Astrocyte (in vitro differentiated cells and primary cell): ENCODE results near the gene EIF5A2. TPM values are rescaled to one million over a fixed set of nuclear protein-coding genes. Genes with fewer than 3 reads are reported as not detected.

Experiments used
- DNase-seq: peaks from one replicate; pipeline ENCODE4 v3.0.0-alpha.2; 2010; ENCODE audit warnings: low read depth
- FAIRE-seq: peaks from 2 replicates; lab custom pipeline; 2011; peaks lifted over from hg19 to GRCh38; lab: Jason Lieb, UNC
- H2AFZ ChIP-seq: 2 replicates; pipeline ENCODE4 v1.6.0; 2012; ENCODE audit warnings: low read depth, low read length, inconsistent platforms
- H3K27ac ChIP-seq: 2 replicates; pipeline ENCODE4 v1.5.1; 2011; ENCODE audit warnings: low read depth, low read length, inconsistent platforms
- H3K27me3 ChIP-seq: 2 replicates; pipeline ENCODE4 v1.6.0; 2011; ENCODE audit warnings: low read length, inconsistent platforms; ENCODE audit not compliant: insufficient read depth
- H3K36me3 ChIP-seq: 2 replicates; pipeline ENCODE4 v1.5.1; 2011; ENCODE audit warnings: low read length, inconsistent platforms; ENCODE audit not compliant: insufficient read depth
- H3K4me1 ChIP-seq: 2 replicates; pipeline ENCODE4 v1.5.1; 2011; ENCODE audit warnings: low read length, inconsistent platforms; ENCODE audit not compliant: insufficient read depth
- H3K4me2 ChIP-seq: 2 replicates; pipeline ENCODE4 v1.6.0; 2012; ENCODE audit warnings: low read length, inconsistent platforms
- H3K4me3 ChIP-seq: 2 replicates; pipeline ENCODE4 v1.5.1; 2011; ENCODE audit warnings: low read depth, mild to moderate bottlenecking, low read length, inconsistent platforms; ENCODE audit not compliant: insufficient read depth
- H3K79me2 ChIP-seq: 2 replicates; pipeline ENCODE4 v1.6.0; 2012; ENCODE audit warnings: mild to moderate bottlenecking, low read length, inconsistent platforms; ENCODE audit not compliant: insufficient read depth
- H3K9ac ChIP-seq: 2 replicates; pipeline ENCODE4 v1.6.0; 2012; ENCODE audit warnings: mild to moderate bottlenecking, low read length, inconsistent platforms
- H3K9me3 ChIP-seq: 2 replicates; pipeline ENCODE4 v1.5.1; 2012; ENCODE audit warnings: low read depth, mild to moderate bottlenecking, low read length, inconsistent platforms; ENCODE audit not compliant: insufficient read depth
- H4K20me1 ChIP-seq: 2 replicates; pipeline ENCODE4 v1.6.0; 2012; ENCODE audit warnings: low read length, inconsistent platforms; ENCODE audit not compliant: insufficient read depth
- H3K27ac Mint-ChIP-seq: one replicate; pipeline ENCODE4 v1.8.0; 2021; ENCODE audit warnings: mild to moderate bottlenecking, mixed read lengths; ENCODE audit not compliant: unreplicated experiment
- H3K27me3 Mint-ChIP-seq: one replicate; pipeline ENCODE4 v1.8.0; 2021; ENCODE audit warnings: low read depth, mixed read lengths; ENCODE audit not compliant: unreplicated experiment
- H3K36me3 Mint-ChIP-seq: one replicate; pipeline ENCODE4 v1.8.0; 2021; ENCODE audit warnings: low read depth, mixed read lengths; ENCODE audit not compliant: unreplicated experiment
- H3K4me1 Mint-ChIP-seq: one replicate; pipeline ENCODE4 v1.8.0; 2021; ENCODE audit warnings: low read depth, mixed read lengths; ENCODE audit not compliant: unreplicated experiment
- H3K4me3 Mint-ChIP-seq: one replicate; pipeline ENCODE4 v1.8.0; 2021; ENCODE audit warnings: mild to moderate bottlenecking, moderate library complexity, mixed read lengths; ENCODE audit not compliant: unreplicated experiment
- H3K9me3 Mint-ChIP-seq: one replicate; pipeline ENCODE4 v1.8.0; 2021; ENCODE audit warnings: mild to moderate bottlenecking, mixed read lengths; ENCODE audit not compliant: unreplicated experiment
- EZH2 ChIP-seq: IDR thresholded peaks from 2 replicates; pipeline ENCODE4 v1.6.1; 2012; ENCODE audit warnings: mild to moderate bottlenecking, low read length, inconsistent platforms; ENCODE audit not compliant: insufficient read depth
- total RNA-seq: library from RNA; stranded (reverse); gene quantifications from 2 replicates; pipeline ENCODE4 v1.2.1, GENCODE V29; 2021
- TF ChIP-seq, protein P1 (sequence below): IDR thresholded peaks from 2 replicates; pipeline ENCODE4 v1.5.1; 2011; ENCODE audit warnings: low read depth, mild to moderate bottlenecking, inconsistent platforms, low read length, moderate library complexity; ENCODE audit not compliant: insufficient read depth

Gene EIF5A2
- total RNA-seq, 1 donor from 2014 or later: 18.6 TPM

DNA sequence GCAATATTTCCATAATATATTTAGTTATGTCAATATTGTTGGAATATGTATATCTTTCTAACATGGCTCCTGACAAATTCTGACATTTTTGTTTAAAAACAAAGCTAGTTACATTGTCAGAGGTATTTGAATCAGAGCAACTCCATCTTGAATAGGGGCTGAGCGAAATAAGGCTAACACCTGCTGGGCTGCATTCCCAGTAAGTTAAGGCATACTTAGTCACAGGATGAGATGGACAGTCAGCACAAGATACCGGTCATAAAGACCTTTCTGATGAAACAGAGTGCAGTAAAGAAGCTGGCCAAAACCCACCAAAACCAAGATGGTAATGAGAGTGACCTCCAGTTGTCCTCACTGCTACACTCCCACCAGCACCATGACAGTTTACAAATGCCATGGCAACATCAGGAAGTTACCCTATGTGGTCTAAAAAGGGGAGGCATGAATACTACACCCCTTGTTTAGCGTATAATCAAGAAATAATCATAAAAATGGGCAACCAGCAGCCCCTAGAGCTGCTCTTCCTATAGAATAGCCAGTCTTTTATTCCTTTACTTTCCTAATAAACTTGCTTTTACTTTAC is 68.8 kb downstream of the EIF5A2 start:
- no peak overlapping the region for H3K4me2 ChIP-seq
- no peak overlapping the region for H3K4me3 Mint-ChIP-seq
- H3K9me3 Mint-ChIP-seq: no peaks in the 10 kb centered on the region
- H3K27me3 Mint-ChIP-seq: peaks cover 1% of the 10 kb centered on the region
- H2AFZ ChIP-seq: no peak overlapping the region
- no peak overlapping the region for H3K27ac ChIP-seq
- H3K4me1 ChIP-seq: no peaks in the 10 kb centered on the region
- H3K79me2 ChIP-seq: no peaks in the 10 kb centered on the region
- H3K27ac Mint-ChIP-seq: no peak overlapping the region
- H3K9ac ChIP-seq: no peak overlapping the region
- H4K20me1 ChIP-seq: no peaks in the 10 kb centered on the region
- peaks cover 7% of the 10 kb centered on the region for H3K27me3 ChIP-seq
- H3K4me1 Mint-ChIP-seq: no peaks in the 10 kb centered on the region
- H3K36me3 ChIP-seq: no peaks in the 10 kb centered on the region
- H3K36me3 Mint-ChIP-seq: no peaks in the 10 kb centered on the region
- TF ChIP-seq EZH2: no peak
- TF ChIP-seq, protein P1, sequence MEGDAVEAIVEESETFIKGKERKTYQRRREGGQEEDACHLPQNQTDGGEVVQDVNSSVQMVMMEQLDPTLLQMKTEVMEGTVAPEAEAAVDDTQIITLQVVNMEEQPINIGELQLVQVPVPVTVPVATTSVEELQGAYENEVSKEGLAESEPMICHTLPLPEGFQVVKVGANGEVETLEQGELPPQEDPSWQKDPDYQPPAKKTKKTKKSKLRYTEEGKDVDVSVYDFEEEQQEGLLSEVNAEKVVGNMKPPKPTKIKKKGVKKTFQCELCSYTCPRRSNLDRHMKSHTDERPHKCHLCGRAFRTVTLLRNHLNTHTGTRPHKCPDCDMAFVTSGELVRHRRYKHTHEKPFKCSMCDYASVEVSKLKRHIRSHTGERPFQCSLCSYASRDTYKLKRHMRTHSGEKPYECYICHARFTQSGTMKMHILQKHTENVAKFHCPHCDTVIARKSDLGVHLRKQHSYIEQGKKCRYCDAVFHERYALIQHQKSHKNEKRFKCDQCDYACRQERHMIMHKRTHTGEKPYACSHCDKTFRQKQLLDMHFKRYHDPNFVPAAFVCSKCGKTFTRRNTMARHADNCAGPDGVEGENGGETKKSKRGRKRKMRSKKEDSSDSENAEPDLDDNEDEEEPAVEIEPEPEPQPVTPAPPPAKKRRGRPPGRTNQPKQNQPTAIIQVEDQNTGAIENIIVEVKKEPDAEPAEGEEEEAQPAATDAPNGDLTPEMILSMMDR: no peak
- FAIRE-seq (no peak), DNase-seq (no peak)
- no peak overlapping the region for H3K4me3 ChIP-seq
- no peaks in the 10 kb centered on the region for H3K9me3 ChIP-seq

Other genes with a start within 250 kb of the EIF5A2 start
- 92.1 and 95.6 TPM in 2 replicates for gene RPL22L1, start 38.4 kb downstream of the EIF5A2 start, total RNA-seq
- gene SLC2A2, start 118.1 kb upstream of the EIF5A2 start, total RNA-seq: not detected in 2 replicates